Measurements from ENCODE around the gene RYR2.

- TF ChIP-seq EZH2phosphoT487 (IDR thresholded peaks at IDR 0.05; ENCODE audit: low read depth, severe bottlenecking, unreplicated experiment) (no peak), CTCF (IDR thresholded peaks at IDR 0.05; ENCODE audit: poor library complexity) (no peak)
Measured at GRCh38 chr1:237687804-237688203, 645.8 kb downstream of the RYR2 start.

All from hepatocyte (in vitro differentiated cells).